M059J (cell line): ENCODE measurements around the gene NTF3. TPM values are rescaled to one million over a fixed set of nuclear protein-coding genes. Genes with fewer than 3 reads are reported as not detected.
A peak's percentile ranks its signal among the peaks of the same experiment; 100 is the strongest.

Experiments used
- DNase-seq: peaks from one replicate; pipeline ENCODE4 v3.0.0-alpha.2; 2012; ENCODE audit warnings: low read depth
- total RNA-seq: library from RNA; depleted of rRNA; stranded (reverse); fragments of >200 nt; shearing (Covaris generic); gene quantifications from 2 replicates; pipeline ENCODE4 v1.2.3, GENCODE V29; 2014

NTF3 gene
- total RNA-seq, 1 experiment from 2014 or later = 1.7 TPM

DNA sequence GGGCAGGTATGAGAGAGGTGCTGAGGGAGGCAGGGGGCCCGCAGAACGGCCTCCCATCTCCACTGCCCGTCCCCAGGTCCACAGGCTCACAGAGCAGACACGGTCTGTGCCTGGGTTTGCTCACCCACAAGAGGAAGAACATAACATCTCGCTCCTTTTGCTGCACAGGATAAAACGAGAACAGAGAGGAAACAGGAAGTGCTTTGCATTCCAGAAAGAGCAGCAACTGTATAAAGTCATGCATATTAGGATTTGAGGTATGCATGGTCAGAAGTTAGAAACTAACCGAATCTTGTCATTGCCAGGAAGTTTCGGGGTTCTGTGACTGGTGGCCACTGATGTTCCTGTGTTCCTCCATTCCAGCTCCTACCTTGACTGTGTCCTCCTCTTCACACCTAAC lies 25.0 kb downstream of the NTF3 start:
- DNase-seq = peak; percentile 86

DNA sequence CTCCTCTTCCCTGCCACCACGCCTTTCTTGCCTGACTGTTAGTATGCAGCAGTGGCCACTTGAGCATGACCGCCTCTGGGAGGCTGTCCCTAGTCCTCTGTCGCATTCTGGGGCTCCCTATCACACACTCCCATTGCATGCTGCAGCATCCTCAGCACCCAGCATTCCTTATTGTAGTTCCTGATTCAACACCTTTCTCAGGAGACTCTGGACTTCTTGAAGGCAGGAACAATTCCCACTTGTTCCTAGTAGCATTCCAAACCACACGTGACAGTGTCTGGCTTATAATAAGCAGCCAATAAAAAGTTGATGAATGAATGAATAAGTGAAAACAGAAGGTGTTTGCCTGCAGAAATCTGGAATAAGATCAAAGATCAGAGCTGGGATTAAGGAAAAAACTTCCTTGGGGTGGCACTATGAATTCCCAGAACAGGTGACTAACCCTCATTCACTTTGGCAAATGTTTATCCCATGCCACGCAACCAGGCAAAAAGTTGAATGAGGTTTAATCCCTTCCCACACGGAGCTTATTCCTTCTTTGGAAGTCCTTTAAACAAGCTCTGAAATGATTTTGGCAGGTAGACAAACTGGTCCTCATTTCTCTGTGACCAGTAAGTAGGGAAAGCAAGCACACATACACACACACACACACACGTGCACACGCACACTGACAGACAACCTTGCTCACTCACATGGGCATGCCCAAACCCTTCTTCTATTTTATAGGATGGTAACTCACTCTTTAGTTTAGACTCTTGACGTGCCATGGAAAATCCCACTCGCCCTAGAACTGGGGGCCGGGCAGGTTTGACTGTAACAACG lies 26.5 kb downstream of the NTF3 start:
- DNase-seq = peak; percentile 86

- no peak for DNase-seq
Measured at GRCh38 chr12:5459051-5459782, 27.3 kb downstream of the NTF3 start.

DNA sequence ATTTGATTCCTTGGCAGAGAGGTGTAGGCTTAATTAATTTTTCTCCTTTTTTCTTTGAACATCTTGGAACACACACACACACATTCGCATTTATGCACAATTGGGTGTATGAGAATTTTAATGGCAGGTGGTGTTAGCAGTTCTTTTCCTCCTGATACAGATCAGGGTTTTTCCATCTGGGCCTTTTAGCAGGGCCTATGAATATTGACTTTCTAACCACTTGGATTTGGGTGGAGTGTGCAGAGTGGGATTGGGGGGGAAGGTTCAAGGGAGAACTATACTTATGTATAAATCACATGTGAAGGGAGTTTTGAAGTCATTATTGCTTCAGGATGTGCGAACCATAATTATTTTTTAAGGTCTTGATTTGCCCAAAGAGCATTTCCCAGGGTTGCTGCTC lies 28.9 kb downstream of the NTF3 start:
- no peak for DNase-seq

DNA sequence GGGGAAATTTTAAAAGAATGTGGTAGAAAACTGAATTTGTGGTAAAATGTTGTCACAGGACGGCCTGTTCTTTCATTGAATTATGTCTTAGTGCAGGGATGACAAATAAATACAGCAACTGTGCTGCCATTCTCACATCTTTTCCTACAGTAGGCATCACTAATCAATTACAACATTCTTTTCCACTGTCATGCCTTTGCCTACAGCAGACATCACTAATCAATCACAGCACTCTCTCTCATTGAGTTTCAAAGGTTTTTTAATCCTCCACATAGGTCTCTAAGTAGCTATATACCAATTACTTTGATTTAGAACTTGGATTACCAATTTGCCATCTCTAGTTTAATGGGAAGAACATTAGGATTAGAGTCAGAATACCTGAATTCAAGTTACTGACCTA lies 30.1 kb downstream of the NTF3 start:
- no peak for DNase-seq

DNA sequence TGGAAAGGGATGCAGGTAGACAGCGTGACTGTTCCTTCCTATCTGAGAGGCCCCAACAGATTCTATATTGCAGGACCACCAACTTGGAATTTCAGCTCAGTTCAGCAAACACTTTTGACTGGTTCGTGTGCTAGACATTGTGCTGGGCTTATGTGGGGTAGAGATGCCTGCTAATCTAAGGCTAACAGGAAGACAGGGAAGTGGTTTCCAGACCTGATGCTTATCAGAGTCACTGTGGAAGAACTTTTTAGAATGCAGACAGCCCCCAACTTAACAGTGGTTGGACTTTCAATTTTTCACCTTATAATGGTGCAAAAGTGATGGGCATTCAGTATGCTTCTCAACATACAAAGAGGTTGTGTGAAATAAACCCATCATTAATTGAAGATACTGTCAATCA lies 32.2 kb downstream of the NTF3 start:
- DNase-seq = no peak

DNA sequence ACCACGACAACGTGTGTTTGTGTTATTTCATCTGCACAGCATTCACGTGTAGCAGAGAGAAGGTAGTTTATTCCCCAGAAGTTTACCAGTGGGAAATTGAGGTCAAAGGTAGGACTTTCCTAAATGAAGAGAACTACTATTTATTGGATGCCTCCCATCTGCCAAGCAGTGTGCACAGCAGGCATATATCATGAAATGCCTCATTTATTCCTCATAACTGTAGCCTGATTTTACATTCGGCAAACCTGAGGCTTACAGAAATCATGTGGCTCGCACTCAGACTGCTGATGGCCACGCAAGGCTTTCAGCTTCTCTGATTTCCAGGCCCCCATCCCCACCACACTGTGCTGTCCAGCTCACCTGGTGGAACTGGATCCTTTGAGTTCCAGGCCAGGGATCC lies 33.5 kb downstream of the NTF3 start:
- DNase-seq = no peak

DNA sequence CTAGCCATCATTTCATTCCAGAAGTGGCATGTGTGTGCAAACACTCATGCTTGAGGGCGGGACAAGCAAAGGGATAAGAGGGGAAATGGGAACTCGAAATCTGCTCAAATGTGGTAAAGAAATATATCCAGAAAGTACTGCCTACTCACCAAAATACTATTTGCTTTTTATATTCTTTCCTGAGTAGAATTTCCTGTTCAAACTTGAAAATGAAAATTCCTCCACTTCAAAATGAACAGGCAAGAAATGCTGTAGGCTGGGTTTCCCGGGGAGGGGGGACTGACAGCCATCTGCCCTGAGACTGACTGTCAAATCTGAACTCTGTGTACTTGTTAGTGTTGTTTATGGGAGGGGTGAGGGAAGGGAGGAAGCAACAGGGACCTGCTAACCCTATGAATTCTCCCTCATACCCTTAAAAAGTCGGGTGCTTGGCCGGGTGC lies 34.6 kb downstream of the NTF3 start:
- no peak for DNase-seq

GRCh38 chr12:5467931-5468330 lies 36.0 kb downstream of the NTF3 start:
- DNase-seq = no peak

DNA sequence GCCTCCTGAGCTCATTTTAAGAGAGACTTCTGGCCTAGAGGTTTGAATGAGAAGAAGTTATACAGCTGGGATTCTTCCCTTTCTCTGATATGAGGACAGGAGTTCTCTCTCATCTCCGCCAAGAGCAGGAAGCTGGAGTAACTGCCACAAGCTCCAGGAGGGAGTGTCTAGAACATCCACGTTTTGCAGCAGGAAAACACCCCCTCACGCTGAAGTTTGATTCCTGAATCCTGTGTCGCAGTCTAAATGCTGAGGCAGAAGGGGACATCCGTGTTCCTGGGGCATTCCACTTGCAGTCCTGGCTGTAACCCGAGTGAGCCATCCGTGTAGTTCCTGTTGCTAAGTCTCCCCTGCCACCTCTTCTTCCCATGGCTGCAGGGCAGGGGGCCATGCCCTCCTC lies 38.3 kb downstream of the NTF3 start:
- DNase-seq = no peak

DNA sequence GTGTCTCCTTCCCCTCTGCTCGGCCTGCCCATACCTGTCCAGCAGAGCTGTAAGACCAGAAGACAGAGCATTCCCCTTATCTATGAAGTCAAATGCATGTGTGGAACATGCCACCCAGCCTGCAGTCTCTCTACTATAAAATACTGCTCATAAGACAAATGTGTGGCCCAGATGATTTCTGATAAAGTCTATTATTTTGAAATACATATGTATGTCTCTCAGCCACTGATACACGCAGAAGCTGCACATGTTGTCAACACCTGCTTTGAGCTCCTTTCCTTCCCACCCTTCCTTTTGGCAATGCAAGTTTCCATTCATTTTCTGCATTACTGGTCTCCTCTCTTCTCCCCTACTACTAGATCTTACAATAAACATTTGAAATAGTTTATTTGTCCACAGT lies 38.8 kb downstream of the NTF3 start:
- DNase-seq = no peak

DNA sequence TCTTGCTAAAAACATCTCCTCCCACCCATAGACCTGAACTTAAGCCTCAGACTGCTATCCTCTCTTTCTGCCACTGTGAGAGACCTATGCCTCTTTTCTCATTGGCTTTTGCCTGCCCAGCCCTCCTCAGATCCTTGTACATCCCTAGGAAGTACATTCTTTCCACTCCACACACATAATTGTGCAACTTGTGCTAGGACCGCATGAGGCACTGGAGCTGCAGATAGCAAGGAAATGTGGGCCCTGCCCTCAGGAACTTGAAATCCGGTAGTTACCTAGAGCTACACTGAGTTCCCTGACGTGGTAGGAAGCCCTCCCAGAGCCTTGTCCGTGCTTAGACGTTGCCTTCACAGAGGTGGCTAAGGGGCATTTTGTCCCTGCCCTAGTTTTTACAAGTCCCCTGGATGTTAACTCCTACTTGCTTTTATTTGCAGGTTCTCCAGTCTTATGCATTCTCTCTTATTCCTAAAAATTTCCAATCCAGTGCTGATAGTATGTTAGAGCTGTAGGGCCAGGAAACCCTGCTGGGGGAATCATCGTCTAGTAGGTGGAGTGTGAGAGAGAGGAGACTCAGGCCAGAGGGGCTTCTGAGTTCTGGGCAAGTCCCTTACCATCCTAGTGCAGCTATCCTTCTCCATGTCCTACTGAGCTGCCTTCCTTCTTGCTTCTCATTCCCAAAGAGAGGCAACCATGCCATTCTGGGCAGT lies 41.3 kb downstream of the NTF3 start:
- DNase-seq = no peak

DNA sequence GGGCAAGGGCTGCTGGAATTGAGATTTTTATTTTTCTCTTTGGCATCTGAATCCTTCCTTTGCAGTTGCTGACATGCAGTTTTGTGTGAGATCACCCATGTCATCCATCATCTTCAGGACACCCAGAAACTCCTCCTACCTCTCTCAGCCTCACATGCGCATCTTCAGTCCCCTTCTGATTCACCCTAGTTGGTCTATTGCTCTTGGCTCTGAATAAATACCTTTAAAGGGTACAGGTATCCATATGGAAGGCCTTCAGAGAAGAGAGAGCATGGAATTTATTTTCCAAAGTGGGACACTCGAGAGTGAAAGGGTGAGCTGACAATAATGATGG lies 41.8 kb downstream of the NTF3 start:
- no peak for DNase-seq

DNA sequence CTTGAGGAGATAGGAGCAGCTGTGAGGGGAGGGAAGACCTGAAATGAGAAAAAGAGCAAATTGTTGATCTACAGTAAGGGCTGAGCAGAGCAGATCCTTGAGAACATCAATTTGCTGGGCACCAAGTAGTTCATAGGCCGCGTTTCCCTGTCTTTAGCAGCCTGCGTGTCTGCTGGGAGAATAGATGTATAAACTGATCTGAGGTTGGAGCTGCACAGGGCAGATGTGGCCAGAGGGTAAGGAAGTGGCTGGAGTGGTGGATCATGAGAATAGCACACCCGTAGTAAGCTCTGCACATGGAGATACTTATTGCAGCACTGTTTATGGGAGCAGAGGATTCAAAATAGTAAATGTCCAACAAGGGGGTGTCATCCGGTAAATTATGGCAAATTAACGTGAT lies 44.4 kb downstream of the NTF3 start:
- no peak for DNase-seq

GRCh38 chr12:5478081-5478706 lies 46.3 kb downstream of the NTF3 start:
- no peak for DNase-seq

GRCh38 chr12:5479761-5480160 lies 47.9 kb downstream of the NTF3 start:
- DNase-seq = no peak

DNA sequence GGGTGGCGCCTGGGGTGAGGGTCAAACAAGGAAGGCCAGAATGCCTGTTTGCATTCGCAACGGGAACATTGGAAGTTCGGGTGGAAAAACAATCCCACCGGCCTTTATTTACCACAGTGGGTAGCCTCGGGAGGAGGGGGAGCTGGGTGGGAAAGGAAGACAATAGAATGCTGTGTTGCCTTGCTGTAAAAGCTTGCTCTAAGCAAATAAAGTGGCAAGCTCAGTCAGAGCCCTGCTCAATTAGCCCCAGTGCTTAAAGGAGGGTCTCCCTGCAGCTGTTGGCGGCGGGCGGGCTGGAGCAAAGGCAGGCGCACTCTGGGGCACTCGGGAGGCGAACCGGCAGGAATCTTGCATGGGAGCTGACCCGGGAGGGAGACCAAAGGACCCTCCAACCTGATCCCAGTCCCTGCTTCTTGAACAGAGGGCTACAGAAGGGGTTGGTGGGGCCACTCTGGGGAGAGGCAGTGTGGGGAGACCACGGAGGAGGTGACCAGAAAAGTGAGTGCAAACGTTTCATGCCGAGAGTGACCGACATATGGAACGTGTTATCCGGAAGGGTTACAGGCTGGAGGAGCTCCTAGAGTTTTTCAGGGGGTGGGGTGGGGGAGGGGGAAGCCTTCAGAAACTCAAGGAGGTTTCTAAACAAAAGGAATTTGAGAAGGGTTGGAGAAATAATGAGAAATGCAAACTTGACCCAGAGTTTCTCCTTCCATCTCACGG lies 48.5 kb downstream of the NTF3 start:
- DNase-seq = no peak

DNA sequence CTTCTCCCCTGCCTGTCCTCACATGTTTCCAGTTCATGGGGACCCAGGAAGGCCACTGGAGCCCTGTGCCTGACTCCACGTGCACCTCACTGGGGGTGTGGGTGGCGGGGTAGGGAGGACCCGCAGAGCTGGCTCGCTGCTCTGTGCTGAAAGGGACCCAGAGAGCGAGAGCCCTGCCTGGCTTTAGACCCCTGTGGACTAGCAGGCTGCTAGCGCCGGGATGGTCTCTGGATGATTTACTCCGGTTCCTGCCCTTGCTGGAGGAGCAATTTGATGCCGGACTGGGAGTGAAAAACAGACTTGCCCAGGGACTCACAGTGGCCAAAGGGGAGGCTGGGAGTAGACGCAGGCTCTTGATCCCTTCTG lies 49.0 kb downstream of the NTF3 start:
- DNase-seq = no peak

- DNase-seq = no peak
Measured at GRCh38 chr12:5481645-5482044, 49.7 kb downstream of the NTF3 start.

DNA sequence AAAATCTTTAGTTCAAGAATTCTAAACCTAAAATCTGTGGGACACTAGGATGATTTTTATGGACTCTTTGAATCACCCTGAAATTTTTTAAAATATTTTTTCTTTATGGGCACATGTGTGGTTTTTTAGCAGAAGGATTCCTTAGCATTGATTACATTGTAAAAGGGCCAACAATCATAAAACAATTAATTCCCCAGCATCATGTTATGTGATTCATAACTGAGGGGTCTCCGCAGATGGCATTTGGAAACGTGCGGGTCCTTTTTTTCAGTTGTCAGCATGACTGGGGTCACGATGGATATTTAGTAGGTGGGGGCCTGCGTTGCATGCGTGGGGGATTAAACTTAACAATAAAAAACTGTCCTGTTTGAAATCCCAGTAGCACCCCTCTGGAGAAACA lies 52.5 kb downstream of the NTF3 start:
- no peak for DNase-seq

GRCh38 chr12:5485454-5485853 lies 53.5 kb downstream of the NTF3 start:
- DNase-seq = no peak

- DNase-seq = no peak
Measured at GRCh38 chr12:5487076-5487475, 55.2 kb downstream of the NTF3 start.
